ENCODE data around the gene OR56A1.

DNA sequence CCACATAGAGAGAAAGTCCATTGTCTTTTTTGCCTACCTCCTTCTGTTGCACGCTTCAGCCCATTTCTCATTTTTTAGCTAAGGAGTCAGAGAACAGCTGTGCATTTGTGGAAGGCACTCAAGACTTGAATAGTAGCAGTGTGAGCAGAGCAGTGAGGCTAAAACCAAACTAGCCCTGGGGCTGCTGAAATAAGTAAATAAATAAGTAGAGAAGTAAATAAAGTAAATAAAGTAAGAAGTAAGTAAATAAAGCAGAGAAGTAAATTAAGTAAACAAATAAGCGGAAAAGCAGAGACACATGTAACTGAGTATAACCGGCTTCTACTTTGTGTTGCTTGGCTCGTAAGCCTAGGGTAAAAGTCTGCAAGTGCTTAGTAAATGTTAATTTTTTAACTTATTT lies 41.4 kb downstream of the OR56A1 start:
- TF ChIP-seq, protein P1, sequence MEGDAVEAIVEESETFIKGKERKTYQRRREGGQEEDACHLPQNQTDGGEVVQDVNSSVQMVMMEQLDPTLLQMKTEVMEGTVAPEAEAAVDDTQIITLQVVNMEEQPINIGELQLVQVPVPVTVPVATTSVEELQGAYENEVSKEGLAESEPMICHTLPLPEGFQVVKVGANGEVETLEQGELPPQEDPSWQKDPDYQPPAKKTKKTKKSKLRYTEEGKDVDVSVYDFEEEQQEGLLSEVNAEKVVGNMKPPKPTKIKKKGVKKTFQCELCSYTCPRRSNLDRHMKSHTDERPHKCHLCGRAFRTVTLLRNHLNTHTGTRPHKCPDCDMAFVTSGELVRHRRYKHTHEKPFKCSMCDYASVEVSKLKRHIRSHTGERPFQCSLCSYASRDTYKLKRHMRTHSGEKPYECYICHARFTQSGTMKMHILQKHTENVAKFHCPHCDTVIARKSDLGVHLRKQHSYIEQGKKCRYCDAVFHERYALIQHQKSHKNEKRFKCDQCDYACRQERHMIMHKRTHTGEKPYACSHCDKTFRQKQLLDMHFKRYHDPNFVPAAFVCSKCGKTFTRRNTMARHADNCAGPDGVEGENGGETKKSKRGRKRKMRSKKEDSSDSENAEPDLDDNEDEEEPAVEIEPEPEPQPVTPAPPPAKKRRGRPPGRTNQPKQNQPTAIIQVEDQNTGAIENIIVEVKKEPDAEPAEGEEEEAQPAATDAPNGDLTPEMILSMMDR (IDR thresholded peaks at IDR 0.05), result no peak
- TF ChIP-seq ZFX (IDR thresholded peaks at IDR 0.05; ENCODE audit: borderline replicate concordance), result no peak

Measured in 22Rv1 (cell line).